Pancreas (tissue), 10 donors: ENCODE measurements around the gene TMEM63B. TPM values are rescaled to one million over a fixed set of nuclear protein-coding genes. Genes with fewer than 3 reads are reported as not detected.

Experiments used
- ATAC-seq, 4 donors: fragments of 200-7000 bp; cut with Tn5 transposase; one replicate each; pipeline versions ENCODE4 v1.8.0 to v1.9.1; 2020; ENCODE audit warnings: mild to moderate bottlenecking in 4 of 4, moderate library complexity in 4 of 4
- DNase-seq, 6 donors: peaks; one replicate each; pipeline ENCODE4 v3.0.0-alpha.2; 2020
- FAIRE-seq: peaks from 2 replicates; lab custom pipeline; 2012; peaks lifted over from hg19 to GRCh38; lab: Jason Lieb, UNC
- H3K27ac ChIP-seq, 4 donors: fragments of 200-600 bp; sonication (generic); 1 replicate in 3 of 4; 2 replicates in 1 of 4; pipeline versions ENCODE4 v1.5.0 to v1.8.0; 2020
- H3K27me3 ChIP-seq, 4 donors: fragments of 200-600 bp; one replicate each; pipeline ENCODE4 v1.8.0; 2021
- H3K36me3 ChIP-seq, 3 donors: fragments of 200-600 bp; sonication (generic) in 1 of 3; one replicate each; pipeline versions ENCODE4 v1.5.0 to v1.8.0; 2020 to 2021
- H3K4me1 ChIP-seq, 3 donors: fragments of 200-600 bp; one replicate each; pipeline ENCODE4 v1.8.0; 2021
- H3K4me3 ChIP-seq, 4 donors: fragments of 200-600 bp; sonication (generic) in 2 of 4; one replicate each; pipeline versions ENCODE4 v1.5.0 to v1.8.0; 2020 to 2021
- H3K9me3 ChIP-seq, 4 donors: fragments of 200-600 bp; one replicate each; pipeline ENCODE4 v1.8.0; 2021
- WGBS, 2 donors: extraction: QIAGEN DNeasy Blood & Tissue Kit; methylation state at CpG; one replicate each; pipeline ENCODE4 v1.1.7; 2013; 5-methylcytosine and 5-hydroxymethylcytosine counted together
- intact Hi-C, 3 donors: fragments of 100-400 bp; cut with DNase I; formaldehyde crosslinking; loops; one replicate each; pipeline versions ENCODE4 v1.11.1 to v1.14.2; 2022
- polyA plus RNA-seq, 2 donors: library from polyadenylated mRNA; stranded (reverse); fragments of 200-250 nt; gene quantifications; one replicate each; pipeline ENCODE4 v1.2.3, GENCODE V29; 2013
- total RNA-seq, 6 donors: library from RNA; stranded (reverse); fragmentation: NEBNext Ultra II Directional in 4 of 6; extraction: Animal tissue kit (Norgen Biotek cat#: 25700) in 4 of 6; gene quantifications; one replicate each; pipeline versions ENCODE4 v1.2.1 to v1.2.4, GENCODE V29; 2021 to 2023
- TF ChIP-seq, protein P1 (sequence below), 4 donors: fragments of 200-600 bp; sonication (generic) in 3 of 4; IDR thresholded peaks; one replicate each; pipeline versions ENCODE4 v1.5.0 to v1.8.0; 2021; ENCODE audit warnings: antibody characterized with exemption in 4 of 4
- donor health status: healthy with polysubstance abuse.
- donor health status: DM: no; HTN: no; CAD: no; lungs with moderate emphysema.
- donor health status: DM: no; HTN: no; CAD: no.
- donor health status: control.
- donor health status: control.
- donor health status: Bipolar disorder and iron deficiency.
- donor health status: DM: yes; HTN: yes; CAD: no.
- donor health status: DM: no; HTN: no; CAD: no.
- donor health status: DM: no; HTN: no; CAD: no.
- donor health status: DM: yes; HTN: yes; CAD: no.

TMEM63B gene
- total and polyA plus RNA-seq, 8 donors: 7.2 to 19.9 (median 11.9) TPM

DNA sequence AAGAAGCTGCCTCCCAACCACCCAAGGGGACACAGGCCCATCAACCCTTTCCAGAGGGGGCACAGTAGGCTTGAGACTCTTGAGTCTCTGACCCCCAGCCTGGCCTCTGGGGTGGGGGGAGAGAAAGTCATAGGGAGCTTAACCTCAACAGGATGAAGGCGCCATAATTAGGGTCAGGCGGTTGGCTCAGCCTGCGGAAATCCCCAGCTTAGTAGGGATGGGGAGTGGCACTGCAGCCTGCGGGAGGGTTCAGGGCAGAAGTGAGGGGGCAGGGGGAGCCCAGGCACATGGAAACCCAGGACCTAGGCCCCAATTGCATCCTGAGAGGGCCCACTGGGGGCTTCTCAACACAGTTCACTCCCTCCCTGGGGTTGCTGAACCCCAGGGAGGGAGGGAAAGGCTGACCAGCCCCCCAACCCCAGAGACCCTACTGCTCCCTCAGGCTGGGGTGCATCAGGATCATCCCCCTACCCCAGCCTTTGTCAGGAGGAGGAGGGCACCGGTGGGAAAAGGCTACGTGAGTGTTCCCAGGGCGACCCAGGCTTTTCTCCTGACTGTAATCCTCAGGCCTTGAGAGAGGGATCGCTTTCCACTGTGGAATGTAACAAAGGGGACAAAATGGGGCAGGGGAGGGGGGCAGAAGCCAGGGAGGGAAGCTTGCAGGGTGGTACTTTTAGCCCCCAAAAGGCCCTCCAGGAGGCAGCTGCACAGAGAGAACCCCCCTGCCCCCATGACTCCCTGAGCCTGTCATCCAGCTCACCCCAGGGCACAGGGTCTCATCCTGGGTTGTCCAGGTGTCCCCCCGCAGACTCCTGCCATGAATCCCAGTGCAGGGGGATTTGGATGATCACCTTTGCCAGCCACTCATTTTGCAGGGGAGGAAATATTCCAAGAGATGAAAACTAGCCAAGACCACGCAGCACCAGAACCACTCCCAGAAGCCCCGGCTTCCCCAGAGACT is 46.5 kb upstream of the TMEM63B start:
- Histone ChIP-seq H3K9me3 (no peaks in the 10 kb centered on the region), H3K4me1 (peaks cover 0 to 11% (median 8%) of the 10 kb centered on the region in 3 donors), H3K27ac (no peak overlapping the region), H3K27me3 (no peaks in the 10 kb centered on the region), H3K36me3 (no peaks in the 10 kb centered on the region), H3K4me3 (no peak overlapping the region)
- intact Hi-C loops: loop anchor here in 1 of 3 donors (5.0 kb wide), 3 partner anchors 314 to 419 kb away; no protein-coding TSS in a partner anchor
- FAIRE-seq (no peak), DNase-seq (peak in 1 of 6 donors; percentile 38), ATAC-seq (no peak)
- TF ChIP-seq, protein P1, sequence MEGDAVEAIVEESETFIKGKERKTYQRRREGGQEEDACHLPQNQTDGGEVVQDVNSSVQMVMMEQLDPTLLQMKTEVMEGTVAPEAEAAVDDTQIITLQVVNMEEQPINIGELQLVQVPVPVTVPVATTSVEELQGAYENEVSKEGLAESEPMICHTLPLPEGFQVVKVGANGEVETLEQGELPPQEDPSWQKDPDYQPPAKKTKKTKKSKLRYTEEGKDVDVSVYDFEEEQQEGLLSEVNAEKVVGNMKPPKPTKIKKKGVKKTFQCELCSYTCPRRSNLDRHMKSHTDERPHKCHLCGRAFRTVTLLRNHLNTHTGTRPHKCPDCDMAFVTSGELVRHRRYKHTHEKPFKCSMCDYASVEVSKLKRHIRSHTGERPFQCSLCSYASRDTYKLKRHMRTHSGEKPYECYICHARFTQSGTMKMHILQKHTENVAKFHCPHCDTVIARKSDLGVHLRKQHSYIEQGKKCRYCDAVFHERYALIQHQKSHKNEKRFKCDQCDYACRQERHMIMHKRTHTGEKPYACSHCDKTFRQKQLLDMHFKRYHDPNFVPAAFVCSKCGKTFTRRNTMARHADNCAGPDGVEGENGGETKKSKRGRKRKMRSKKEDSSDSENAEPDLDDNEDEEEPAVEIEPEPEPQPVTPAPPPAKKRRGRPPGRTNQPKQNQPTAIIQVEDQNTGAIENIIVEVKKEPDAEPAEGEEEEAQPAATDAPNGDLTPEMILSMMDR (IDR thresholded peaks at IDR 0.05): no peak
- 78 to 85% methylated on average over 11 of the region's 11 CpGs for WGBS, 2 donors

DNA sequence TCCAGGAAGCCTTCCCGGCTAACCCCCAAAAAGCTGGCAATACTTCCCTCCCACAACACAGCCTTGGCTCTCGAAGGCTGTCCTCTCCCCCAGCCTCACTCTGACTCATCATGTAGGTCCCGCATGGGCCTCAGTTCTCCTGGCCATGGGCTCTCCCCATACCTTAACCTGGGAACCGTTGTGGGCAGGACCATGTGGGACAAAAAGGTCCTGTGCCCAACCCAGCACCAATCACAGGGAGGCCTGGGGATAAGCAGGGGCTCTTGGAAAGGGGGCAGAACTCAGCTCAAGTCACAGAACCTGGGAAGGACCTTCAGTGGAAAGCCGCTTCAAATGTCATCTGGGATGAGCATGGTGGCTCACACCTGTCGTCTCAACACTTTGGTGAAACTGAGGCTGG is 45.6 kb upstream of the TMEM63B start:
- Histone ChIP-seq H3K27ac (no peak overlapping the region), H3K4me1 (peaks cover 0 to 2% (median 2%) of the 10 kb centered on the region in 3 donors), H3K36me3 (no peaks in the 10 kb centered on the region), H3K27me3 (no peaks in the 10 kb centered on the region), H3K9me3 (no peaks in the 10 kb centered on the region), H3K4me3 (no peak overlapping the region)
- whole genome bisulfite sequencing, 2 donors: 80 to 81% methylated on average over 6 of the region's 6 CpGs
- DNase-seq (peak in 1 of 6 donors; percentile 39), ATAC-seq (no peak), FAIRE-seq (no peak)
- intact Hi-C loops: loop anchor here in 1 of 3 donors (5.0 kb wide), 3 partner anchors 314 to 419 kb away; no protein-coding TSS in a partner anchor
- TF ChIP-seq, protein P1 (IDR thresholded peaks at IDR 0.05): no peak

DNA sequence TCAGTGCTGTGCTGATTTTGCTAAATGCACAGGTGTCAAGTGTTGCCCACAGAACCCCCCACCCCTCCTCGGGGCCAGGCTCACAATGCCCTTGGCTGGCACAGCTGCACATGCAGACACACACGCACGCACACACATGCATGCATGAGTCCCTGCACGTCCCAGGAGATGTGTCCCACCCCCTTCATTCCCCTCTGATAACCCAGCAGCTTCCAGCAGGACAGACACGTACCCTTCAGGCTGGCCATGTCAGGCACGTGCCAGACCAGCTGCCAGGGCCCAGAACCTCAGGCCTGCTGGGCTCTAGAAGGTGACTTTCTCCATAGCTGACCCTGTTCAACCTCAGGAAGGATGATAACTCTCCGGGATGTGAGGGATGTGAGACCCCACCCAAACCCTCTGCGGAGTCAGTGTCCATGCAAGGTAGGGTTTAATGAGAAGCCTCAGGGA is 44.5 kb upstream of the TMEM63B start:
- H3K27ac ChIP-seq: no peak overlapping the region
- no peaks in the 10 kb centered on the region for H3K27me3 ChIP-seq
- TF ChIP-seq, protein P1 (IDR thresholded peaks at IDR 0.05): no peak
- FAIRE-seq: no peak
- no peaks in the 10 kb centered on the region for H3K36me3 ChIP-seq
- intact Hi-C loops: loop anchor here in 1 of 3 donors (5.0 kb wide), 3 partner anchors 316 to 421 kb away; no protein-coding TSS in a partner anchor
- WGBS, 2 donors: 78 to 84% methylated on average over 8 of the region's 8 CpGs
- ATAC-seq: no peak
- DNase-seq: peak in 1 of 6 donors; percentile 42
- H3K4me3 ChIP-seq: no peak overlapping the region
- H3K9me3 ChIP-seq: no peaks in the 10 kb centered on the region
- peaks cover 0 to 6% (median 5%) of the 10 kb centered on the region in 3 donors for H3K4me1 ChIP-seq

DNA sequence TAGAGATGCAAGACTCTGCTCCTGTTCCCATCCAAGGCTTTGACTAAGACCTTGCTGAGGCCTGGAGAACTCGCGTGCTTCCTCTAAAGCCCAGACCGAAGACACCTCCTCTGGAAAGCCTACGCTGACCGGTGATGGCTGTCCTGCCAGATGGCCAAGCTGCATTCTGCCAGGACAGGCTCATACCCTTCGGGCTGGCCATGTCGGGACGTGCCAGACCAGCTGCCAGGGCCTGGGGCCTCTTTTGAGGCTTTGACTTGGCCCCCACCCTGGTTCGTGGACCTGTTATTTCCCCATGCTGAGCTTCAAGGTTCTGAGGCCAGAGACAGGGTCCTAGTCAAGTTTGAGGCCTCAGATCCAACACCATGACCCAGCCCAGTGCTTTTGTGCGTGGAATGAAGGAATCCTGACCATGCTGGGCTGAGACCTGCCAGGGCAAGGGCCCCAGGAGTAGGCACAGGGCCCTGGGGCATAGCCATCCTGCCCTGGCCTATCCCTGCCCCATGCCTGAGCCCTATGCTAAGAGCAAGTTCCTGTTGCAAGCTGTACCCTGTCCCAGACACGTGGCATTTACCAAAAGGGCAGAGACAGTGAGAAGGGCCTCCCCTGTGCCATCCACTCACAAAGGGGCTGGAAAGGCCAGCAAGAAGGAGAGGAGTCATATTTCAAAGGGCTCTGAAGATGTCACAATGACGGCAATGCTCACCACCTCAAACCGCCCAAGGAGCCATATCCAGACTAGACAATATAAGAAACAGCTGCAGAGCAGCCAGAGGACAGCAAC is 42.9 kb upstream of the TMEM63B start:
- FAIRE-seq (no peak), ATAC-seq (no peak), DNase-seq (peak in 1 of 6 donors; percentile 41)
- TF ChIP-seq, protein P1 (IDR thresholded peaks at IDR 0.05): no peak
- 89 to 94% methylated on average over 13 of the region's 13 CpGs for WGBS, 2 donors
- intact Hi-C loops: loop anchor here in 1 of 3 donors (5.0 kb wide), 3 partner anchors 317 to 422 kb away; no protein-coding TSS in a partner anchor
- Histone ChIP-seq H3K36me3 (no peaks in the 10 kb centered on the region), H3K4me3 (no peak overlapping the region), H3K4me1 (peaks cover 0 to 6% (median 5%) of the 10 kb centered on the region in 3 donors), H3K27ac (no peak overlapping the region), H3K27me3 (no peaks in the 10 kb centered on the region), H3K9me3 (no peaks in the 10 kb centered on the region)
